Measurements from ENCODE around the gene SPNS1. TPM values are rescaled to one million over a fixed set of nuclear protein-coding genes. Genes with fewer than 3 reads are reported as not detected.

The SPNS1 gene
- total RNA-seq, 1 donor from 2014 or later = 29.2 TPM

GRCh38 chr16:29007730-29008593, 33.4 kb downstream of the SPNS1 start:
- Mint-ChIP-seq H3K36me3 (ENCODE audit: low read depth) (no peaks in the 10 kb centered on the region), H3K27ac (no peak overlapping the region), H3K27me3 (peaks cover 12% of the 10 kb centered on the region), H3K4me3 (no peak overlapping the region), H3K9me3 (no peaks in the 10 kb centered on the region), H3K4me1 (peaks cover 2% of the 10 kb centered on the region)
- ATAC-seq (ENCODE audit: low read depth) (no peak), DNase-seq (no peak)
- intact Hi-C loops (cut with micrococcal nuclease) = no loop called here
- ChIA-PET POLR2A (no interaction called here), CTCF (no interaction called here)
- no peak for TF ChIP-seq CTCF (IDR thresholded peaks at IDR 0.05)

- Mint-ChIP-seq H3K27me3 (peaks cover 12% of the 10 kb centered on the region), H3K9me3 (no peaks in the 10 kb centered on the region), H3K4me1 (peaks cover 2% of the 10 kb centered on the region), H3K4me3 (no peak overlapping the region), H3K36me3 (ENCODE audit: low read depth) (no peaks in the 10 kb centered on the region), H3K27ac (no peak overlapping the region)
- ChIA-PET POLR2A (no interaction called here), CTCF (no interaction called here)
- no peak for ATAC-seq (ENCODE audit: low read depth)
- intact Hi-C loops (cut with micrococcal nuclease) = no loop called here
- TF ChIP-seq CTCF (IDR thresholded peaks at IDR 0.05) = no peak
- no peak for DNase-seq
Measured at GRCh38 chr16:29009050-29009837, 34.7 kb downstream of the SPNS1 start.

- Mint-ChIP-seq H3K9me3 (no peaks in the 10 kb centered on the region), H3K4me1 (peaks cover 2% of the 10 kb centered on the region), H3K27me3 (peaks cover 12% of the 10 kb centered on the region), H3K4me3 (no peak overlapping the region), H3K36me3 (ENCODE audit: low read depth) (no peaks in the 10 kb centered on the region), H3K27ac (no peak overlapping the region)
- POLR2A ChIA-PET = no interaction called here
- DNase-seq (no peak), ATAC-seq (ENCODE audit: low read depth) (no peak)
- intact Hi-C loops (cut with micrococcal nuclease) = no loop called here
- no peak for TF ChIP-seq CTCF (IDR thresholded peaks at IDR 0.05)
- CTCF ChIA-PET = no interaction called here
Measured at GRCh38 chr16:29009838-29010166, 35.2 kb downstream of the SPNS1 start.

GRCh38 chr16:29011112-29011511, 36.5 kb downstream of the SPNS1 start:
- ATAC-seq (ENCODE audit: low read depth) (no peak), DNase-seq (no peak)
- Mint-ChIP-seq H3K27me3 (peaks cover 12% of the 10 kb centered on the region), H3K36me3 (ENCODE audit: low read depth) (no peaks in the 10 kb centered on the region), H3K4me3 (no peak overlapping the region), H3K4me1 (peaks cover 2% of the 10 kb centered on the region), H3K27ac (no peak overlapping the region), H3K9me3 (no peaks in the 10 kb centered on the region)
- no peak for TF ChIP-seq CTCF (IDR thresholded peaks at IDR 0.05)
- ChIA-PET CTCF (no interaction called here), POLR2A (no interaction called here)
- intact Hi-C loops (cut with micrococcal nuclease) = no loop called here

- peaks cover 12% of the 10 kb centered on the region for H3K27me3 Mint-ChIP-seq
- peaks cover 2% of the 10 kb centered on the region for H3K4me1 Mint-ChIP-seq
- intact Hi-C loops (cut with micrococcal nuclease) = no loop called here
- no peak overlapping the region for H3K4me3 Mint-ChIP-seq
- no peaks in the 10 kb centered on the region for H3K9me3 Mint-ChIP-seq
- POLR2A ChIA-PET = no interaction called here
- ATAC-seq (ENCODE audit: low read depth) (no peak), DNase-seq (no peak)
- no peaks in the 10 kb centered on the region for H3K36me3 Mint-ChIP-seq (ENCODE audit: low read depth)
- no peak overlapping the region for H3K27ac Mint-ChIP-seq
- CTCF ChIA-PET = no interaction called here
- no peak for TF ChIP-seq CTCF (IDR thresholded peaks at IDR 0.05)
Measured at GRCh38 chr16:29011851-29012250, 37.3 kb downstream of the SPNS1 start.
